NCI-H345 (cell line): ENCODE data around the gene SPTBN2.
"Not testable (repeated sequence)": the region's sequence is repeated elsewhere in the genome, so short reads cannot be mapped to it uniquely, and the experiment has no call there.

Experiments
- DNase-seq: peaks from one replicate; lab custom pipeline; 2025; lab: John Stamatoyannopoulos, UW

SPTBN2 gene

GRCh38 chr11:66684635-66685034, 44.4 kb downstream of the SPTBN2 start:
- DNase-seq: no peak

GRCh38 chr11:66683877-66684276, 45.1 kb downstream of the SPTBN2 start:
- no peak for DNase-seq

GRCh38 chr11:66680966-66681645, 47.9 kb downstream of the SPTBN2 start:
- no peak for DNase-seq

- peak; percentile 97 for DNase-seq
These were observed 51.2 kb downstream of the SPTBN2 start, which contains the start of gene RBM4B for GRCh38 chr11:66677599-66678375. Gene RBM4B, minus strand, starts transcription at chr11:66677887. Its CDS starts 808 bp downstream, at chr11:66677079.

- DNase-seq: no peak
These were observed 52.0 kb downstream of the SPTBN2 start for GRCh38 chr11:66676931-66677598.

GRCh38 chr11:66676282-66676919, 52.6 kb downstream of the SPTBN2 start:
- DNase-seq: no peak

GRCh38 chr11:66674964-66675602, 53.9 kb downstream of the SPTBN2 start:
- DNase-seq: peak; percentile 29

- DNase-seq: no peak
These were observed 58.2 kb downstream of the SPTBN2 start for GRCh38 chr11:66670816-66671215.

- DNase-seq: no peak
These were observed 63.6 kb downstream of the SPTBN2 start for GRCh38 chr11:66665369-66665768.

GRCh38 chr11:66663741-66664296, 65.2 kb downstream of the SPTBN2 start:
- no peak for DNase-seq

GRCh38 chr11:66659763-66660162, 69.3 kb downstream of the SPTBN2 start:
- no peak for DNase-seq

- DNase-seq: no peak
These were observed 75.9 kb downstream of the SPTBN2 start for GRCh38 chr11:66653123-66653522.

GRCh38 chr11:66652651-66653050, 76.4 kb downstream of the SPTBN2 start:
- no peak for DNase-seq

GRCh38 chr11:66651016-66651415, 78.0 kb downstream of the SPTBN2 start:
- DNase-seq: no peak

GRCh38 chr11:66649903-66650302, 79.1 kb downstream of the SPTBN2 start:
- DNase-seq: no peak

GRCh38 chr11:66646828-66647227, 82.2 kb downstream of the SPTBN2 start:
- no peak for DNase-seq

- no peak for DNase-seq
These were observed 85.1 kb downstream of the SPTBN2 start for GRCh38 chr11:66643745-66644437.

GRCh38 chr11:66641834-66642233, 87.2 kb downstream of the SPTBN2 start:
- DNase-seq: no peak

- DNase-seq: not testable (repeated sequence)
These were observed 89.1 kb downstream of the SPTBN2 start for GRCh38 chr11:66639814-66640340.

GRCh38 chr11:66639066-66639813, 89.8 kb downstream of the SPTBN2 start:
- DNase-seq: no peak
